ENCODE data around the gene CCDC78.

- TF ChIP-seq POLR2A (IDR thresholded peaks at IDR 0.05) (no peak), CTCF (IDR thresholded peaks at IDR 0.05) (no peak)
These were observed 21.5 kb downstream of the CCDC78 start for GRCh38 chr16:704552-705380.
